NB4 (cell line): ENCODE measurements around the gene ACOX2.

Experiments used
- POLR2A ChIP-seq: IDR thresholded peaks from 2 replicates; pipeline ENCODE4 v1.6.1; 2011; ENCODE audit warnings: mild to moderate bottlenecking; ENCODE audit not compliant: insufficient read length; ENCODE audit errors: extremely low read depth
- TF ChIP-seq, protein P1 (sequence below): IDR thresholded peaks from one replicate; pipeline ENCODE4 v1.5.1; 2012; ENCODE audit warnings: low read depth, low read length
- TF ChIP-seq, protein P2 (sequence below): IDR thresholded peaks from 2 replicates; pipeline ENCODE4 v1.6.1; 2011; ENCODE audit warnings: low read depth, low read length

DNA sequence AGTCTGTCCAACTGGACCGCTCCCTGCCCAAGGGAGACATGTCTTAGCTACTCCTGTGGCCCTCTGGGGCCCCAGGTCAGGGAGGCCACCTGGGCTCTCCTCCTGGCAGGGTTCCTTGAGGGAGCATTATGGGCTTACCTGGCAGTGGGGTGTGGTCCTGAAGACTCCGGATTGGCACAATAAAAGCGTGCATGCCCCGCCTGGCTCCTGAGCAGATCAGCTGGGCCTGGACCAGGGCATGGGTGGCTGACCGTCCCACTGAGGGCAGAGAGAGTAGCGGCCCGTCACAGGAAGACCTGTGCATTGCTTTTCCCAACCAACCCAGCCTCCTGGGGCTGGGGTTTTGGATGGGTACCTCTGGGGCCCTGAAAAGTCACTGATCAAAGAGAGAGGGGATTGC, 5.4 kb downstream of the ACOX2 start:
- TF ChIP-seq, protein P1, sequence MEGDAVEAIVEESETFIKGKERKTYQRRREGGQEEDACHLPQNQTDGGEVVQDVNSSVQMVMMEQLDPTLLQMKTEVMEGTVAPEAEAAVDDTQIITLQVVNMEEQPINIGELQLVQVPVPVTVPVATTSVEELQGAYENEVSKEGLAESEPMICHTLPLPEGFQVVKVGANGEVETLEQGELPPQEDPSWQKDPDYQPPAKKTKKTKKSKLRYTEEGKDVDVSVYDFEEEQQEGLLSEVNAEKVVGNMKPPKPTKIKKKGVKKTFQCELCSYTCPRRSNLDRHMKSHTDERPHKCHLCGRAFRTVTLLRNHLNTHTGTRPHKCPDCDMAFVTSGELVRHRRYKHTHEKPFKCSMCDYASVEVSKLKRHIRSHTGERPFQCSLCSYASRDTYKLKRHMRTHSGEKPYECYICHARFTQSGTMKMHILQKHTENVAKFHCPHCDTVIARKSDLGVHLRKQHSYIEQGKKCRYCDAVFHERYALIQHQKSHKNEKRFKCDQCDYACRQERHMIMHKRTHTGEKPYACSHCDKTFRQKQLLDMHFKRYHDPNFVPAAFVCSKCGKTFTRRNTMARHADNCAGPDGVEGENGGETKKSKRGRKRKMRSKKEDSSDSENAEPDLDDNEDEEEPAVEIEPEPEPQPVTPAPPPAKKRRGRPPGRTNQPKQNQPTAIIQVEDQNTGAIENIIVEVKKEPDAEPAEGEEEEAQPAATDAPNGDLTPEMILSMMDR = no peak
- no peak for TF ChIP-seq POLR2A
- TF ChIP-seq, protein P2, sequence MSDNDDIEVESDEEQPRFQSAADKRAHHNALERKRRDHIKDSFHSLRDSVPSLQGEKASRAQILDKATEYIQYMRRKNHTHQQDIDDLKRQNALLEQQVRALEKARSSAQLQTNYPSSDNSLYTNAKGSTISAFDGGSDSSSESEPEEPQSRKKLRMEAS = no peak
